GM18907 (cell line): ENCODE data around the gene NT5C1B.

ENCODE experiments used
- ATAC-seq: cut with Tn5 transposase; IDR thresholded peaks from one replicate; pipeline ENCODE4 v1.9.1; 2021; ENCODE audit warnings: mild to moderate bottlenecking, moderate library complexity; ENCODE audit not compliant: unreplicated experiment

The NT5C1B gene

DNA sequence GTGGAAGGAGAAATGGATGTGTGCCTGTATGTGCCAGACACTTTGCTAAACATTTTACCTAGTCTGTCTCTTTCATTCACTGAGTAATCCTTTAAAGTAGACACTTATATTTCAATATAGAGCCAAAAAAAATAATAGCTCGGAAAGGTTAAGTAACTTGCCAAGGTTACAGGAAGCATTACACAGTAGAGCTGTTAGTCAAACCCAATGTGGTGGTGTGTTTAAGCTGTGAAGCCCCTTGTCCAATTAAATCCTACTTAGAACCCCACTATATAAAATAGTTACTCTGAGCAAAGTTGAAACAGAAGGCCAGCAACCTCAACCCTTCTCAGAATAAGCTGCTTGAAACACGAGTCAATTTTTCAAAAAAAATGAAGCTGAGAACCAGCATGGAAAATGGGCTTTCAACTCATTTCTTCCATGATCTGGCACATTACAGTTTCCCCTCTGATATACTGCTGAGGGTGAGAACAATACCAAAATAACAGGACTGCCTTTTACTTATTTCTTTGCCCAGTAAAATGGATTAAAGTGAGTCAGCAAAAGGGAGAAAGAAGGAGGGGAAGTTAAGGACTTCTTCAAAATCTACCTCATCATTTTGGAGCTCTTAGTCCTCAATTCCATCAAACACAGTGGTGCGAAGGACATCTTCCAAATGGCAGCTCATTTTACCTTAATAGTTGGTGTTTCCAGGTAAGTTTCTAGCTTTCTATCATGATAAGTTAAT lies 36.9 kb downstream of the NT5C1B start:
- ATAC-seq = no peak

DNA sequence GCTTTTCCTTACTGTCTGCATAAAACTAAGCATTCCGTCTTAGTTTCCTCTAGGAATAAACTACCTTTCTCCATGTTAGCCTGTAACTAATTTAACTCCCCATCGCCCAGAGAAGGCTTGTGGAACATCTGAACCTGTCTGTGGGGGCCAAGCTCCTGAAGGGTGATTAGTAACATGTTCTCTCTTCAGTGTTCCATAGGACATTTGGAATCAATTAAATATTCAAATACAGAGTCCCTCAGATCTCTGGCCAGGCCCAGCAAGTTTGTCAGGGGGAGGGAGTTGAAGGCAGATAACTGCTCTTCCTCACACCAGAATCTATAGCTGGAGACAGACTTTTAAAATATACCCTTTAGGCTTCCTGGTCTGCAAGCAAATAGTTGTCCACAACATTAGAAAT lies 37.7 kb downstream of the NT5C1B start:
- no peak for ATAC-seq

- ATAC-seq = no peak
Observed at GRCh38 chr2:18551169-18551568, 38.2 kb downstream of the NT5C1B start.

GRCh38 chr2:18550433-18550832 lies 38.9 kb downstream of the NT5C1B start:
- no peak for ATAC-seq

GRCh38 chr2:18549083-18549482 lies 40.3 kb downstream of the NT5C1B start:
- no peak for ATAC-seq

- no peak for ATAC-seq
Observed at GRCh38 chr2:18548621-18549020, 40.7 kb downstream of the NT5C1B start.

- peak; percentile 51 for ATAC-seq
Observed at GRCh38 chr2:18546567-18546966, 42.8 kb downstream of the NT5C1B start.

DNA sequence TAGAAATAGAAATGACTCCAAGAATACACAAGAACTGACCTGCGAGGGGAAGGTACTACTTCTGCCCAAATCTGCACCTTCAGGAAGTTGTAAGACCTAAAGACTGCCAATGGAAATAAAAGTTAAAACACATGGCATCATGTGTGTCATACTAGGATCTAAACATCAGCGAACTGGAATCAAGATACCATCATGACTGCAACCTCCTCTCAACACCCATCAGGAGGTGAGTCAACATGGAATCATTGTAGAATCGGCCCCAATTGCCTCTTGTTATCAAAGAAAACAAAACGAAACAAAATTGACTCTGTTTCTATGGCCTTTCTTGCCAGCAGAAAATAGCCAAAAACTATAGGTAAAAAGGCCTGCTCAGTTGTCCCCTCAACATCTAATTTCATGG lies 44.0 kb downstream of the NT5C1B start:
- ATAC-seq = no peak

- ATAC-seq = no peak
Observed at GRCh38 chr2:18544171-18544570, 45.2 kb downstream of the NT5C1B start.

GRCh38 chr2:18540872-18541271 lies 48.5 kb downstream of the NT5C1B start:
- no peak for ATAC-seq

DNA sequence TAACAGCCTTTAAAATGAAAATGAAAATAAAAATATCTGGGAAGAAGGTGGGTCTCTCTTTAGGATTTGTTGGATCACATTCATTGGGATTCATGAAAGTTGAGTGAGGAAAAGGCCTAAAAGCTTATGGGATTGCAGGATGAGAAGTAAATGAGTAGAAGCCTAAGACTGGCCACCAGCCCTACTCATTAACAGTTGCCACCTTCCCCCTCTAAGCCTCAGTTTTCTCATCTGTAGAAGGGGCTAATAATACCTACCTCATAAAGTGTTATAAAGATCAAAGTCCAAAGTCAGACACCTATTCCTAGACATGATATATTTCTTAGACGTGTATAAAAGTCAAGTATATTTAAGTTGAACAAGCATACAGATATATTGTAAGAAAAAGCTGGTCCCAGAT lies 52.7 kb downstream of the NT5C1B start:
- no peak for ATAC-seq

DNA sequence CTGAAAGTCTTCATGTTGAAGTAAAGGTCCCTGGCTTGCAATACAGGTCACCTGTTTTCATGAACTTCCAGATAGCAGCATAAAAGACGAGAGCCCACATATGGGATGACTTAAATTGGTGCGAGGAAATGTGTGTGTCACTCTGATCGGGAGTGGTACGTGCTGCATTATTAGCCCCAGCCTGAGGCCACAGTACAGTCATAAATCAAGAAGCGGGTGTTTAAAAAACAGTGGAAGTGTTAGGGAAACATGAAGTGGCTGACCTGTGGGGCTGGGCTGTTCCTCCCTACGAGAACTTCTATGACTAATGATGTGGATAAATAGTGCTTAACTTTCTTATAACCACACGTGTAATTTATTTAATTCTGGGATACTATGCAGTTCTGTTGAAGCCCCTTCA lies 53.3 kb downstream of the NT5C1B start:
- no peak for ATAC-seq

DNA sequence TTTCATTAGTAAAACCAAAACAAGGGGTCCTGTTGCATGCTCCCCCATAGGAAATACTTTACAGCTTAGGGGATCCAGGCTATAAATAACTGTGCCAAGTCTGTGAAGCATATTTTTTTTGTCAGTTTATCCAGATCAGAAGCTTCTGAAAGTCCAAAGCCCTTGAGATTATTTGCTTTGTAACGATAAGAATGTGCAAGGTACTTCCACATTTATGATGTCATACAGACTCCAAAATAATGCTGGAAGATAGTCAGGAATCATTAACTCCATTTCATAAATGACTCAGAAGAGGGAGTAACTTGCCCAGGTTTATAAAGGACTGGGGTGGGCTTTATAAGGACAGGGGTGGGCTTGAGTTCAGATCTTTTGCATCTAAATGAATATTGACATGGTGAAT lies 58.2 kb downstream of the NT5C1B start:
- ATAC-seq = no peak

- ATAC-seq = no peak
Observed at GRCh38 chr2:18527822-18528221, 61.5 kb downstream of the NT5C1B start.

- ATAC-seq = no peak
Observed at GRCh38 chr2:18527326-18527725, 62.0 kb downstream of the NT5C1B start.

DNA sequence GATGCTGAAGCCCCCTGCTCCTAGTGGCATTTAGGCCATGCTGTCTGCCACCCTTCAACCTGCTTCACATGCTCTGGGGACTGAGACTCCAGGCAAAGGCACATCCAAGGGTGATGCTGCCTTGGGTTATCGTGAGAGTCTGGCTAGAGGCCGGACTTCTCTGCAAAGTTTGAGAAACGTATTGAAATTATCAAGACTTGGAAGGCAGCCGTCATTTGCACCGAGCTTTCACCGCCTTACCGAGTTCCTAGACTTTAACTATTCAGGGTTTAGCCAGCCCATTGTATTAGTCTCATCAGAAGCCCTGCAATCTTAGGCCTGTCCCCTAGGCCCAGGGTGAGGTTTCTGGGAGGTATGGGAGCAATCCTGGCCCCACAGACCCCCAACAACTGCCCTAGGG lies 62.9 kb downstream of the NT5C1B start:
- ATAC-seq = no peak

- ATAC-seq = no peak
Observed at GRCh38 chr2:18525852-18526251, 63.5 kb downstream of the NT5C1B start.

GRCh38 chr2:18525236-18525635 lies 64.1 kb downstream of the NT5C1B start:
- ATAC-seq = no peak

DNA sequence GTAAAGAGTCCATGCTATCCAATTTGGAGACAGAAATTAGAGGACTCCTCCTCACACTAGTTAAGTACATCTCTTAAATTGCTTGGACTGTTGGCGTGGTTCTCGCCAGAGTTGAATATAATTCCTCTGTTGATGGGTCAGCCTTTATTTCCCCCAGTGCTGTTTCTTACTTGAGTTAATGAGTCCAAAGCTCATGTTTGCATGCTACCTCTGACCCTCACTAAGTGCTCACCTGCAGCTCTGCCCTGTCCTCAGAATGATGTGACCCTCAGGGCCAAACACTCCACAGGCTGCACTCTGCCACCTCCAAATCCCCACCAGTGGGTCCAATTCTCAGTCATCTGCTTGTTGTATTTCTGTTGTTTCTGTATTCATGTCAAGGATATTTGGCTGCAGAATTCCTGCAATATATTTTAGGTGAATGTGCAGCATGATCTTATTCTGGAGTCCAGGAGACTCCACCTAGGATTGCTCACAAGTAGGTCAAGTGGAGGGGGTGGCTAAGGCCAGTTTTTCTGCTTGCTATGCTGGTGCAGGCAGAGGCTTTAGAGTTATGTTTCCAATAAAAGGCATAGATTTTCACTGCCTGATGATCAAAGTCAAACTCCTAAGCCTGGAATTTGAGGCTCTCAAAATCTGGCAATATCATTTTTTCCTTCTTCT lies 66.8 kb downstream of the NT5C1B start:
- no peak for ATAC-seq

DNA sequence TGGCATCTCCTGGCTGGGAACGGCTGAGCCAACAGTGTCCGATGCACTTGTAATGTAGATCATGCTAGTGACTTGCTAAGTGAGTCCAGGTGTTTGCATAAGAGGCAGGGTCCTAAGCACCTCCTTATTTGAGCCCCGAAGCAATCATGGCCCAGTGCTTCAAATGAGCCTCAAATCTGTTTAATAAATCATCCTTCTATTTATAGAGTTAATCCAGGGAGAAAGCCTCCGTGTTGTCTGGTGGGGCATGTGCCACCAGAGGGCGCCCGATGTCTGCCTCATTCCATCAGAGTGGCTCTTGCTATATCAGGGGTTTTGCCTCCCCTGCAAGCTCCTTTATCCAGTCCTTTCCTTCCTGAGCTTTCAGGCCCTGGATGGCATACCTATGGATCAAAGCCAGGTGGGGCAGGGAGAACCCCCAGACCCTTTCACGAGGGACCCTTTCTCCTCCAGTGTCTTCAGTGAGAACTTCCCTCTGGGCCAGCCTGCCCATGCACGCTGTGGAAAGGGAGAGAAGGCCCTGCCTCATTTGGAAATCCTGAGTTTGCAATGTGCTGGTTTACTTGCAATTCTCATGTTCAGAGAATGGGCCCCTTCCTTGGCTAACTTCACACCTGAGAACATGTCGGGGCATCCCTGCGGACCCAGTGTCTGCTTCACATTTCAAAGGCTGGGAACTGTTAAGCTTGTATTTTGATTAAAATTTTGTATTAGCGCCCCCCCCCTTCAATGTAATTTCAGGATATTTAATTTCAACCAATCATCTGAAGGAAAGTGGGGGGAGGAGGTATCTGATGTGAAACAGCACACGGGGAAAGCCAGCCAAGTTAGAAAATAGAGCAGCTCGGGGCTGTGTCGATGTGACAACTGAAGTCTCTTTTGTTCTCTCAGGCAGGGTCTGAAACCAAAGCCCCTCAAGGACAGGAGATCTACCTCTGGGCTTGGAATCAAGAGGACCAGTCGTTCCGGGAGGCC lies 68.6 kb downstream of the NT5C1B start:
- peak; percentile 81 for ATAC-seq

DNA sequence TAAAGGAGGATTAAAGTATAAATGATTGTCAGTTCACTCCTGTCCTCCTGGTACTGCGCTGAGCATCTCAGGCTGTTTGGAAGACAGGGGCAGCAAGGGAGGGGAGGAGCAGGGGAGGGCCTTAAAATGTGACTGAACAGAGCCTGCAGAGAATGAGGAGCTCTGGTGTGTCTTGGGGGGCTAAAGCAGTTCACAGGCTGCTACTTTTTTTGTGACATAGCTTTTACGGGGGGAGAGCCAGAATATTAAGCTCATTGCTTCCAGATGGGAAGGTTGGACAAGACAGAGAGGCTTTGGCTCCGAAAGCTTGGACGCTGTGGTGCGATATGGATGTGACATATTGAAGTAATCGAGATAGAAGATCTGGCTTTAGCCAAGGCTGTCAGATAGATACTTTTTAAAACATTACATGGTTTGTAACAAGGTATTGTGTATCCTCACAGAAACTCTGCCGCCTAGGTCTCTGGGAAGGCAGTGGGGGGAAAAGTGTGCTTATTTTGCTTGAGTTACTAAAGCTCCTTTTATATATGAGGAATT lies 69.4 kb downstream of the NT5C1B start:
- no peak for ATAC-seq
